ENCODE data around the gene ITGAV.

DNA sequence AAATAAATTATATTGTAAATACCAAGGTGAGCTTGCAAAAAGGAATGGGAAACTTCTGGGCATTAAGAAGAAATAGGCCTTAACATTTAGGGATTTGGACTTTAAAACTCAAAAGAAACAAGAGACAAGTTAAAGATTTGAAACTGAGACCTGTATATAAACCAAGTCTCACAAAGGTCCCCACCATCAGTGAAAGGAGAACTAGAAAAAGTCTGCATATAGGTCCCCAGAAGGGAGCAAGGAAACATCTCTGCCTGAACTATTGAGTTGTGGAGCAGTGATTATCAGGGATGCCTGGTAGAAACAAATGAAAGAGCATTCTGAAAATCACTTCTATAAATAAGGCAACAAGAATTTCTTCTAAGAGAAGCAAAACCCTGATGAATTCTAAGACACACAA is 30.5 kb upstream of the ITGAV start:
- no peak for TF ChIP-seq CEBPB (IDR thresholded peaks at IDR 0.05; ENCODE audit: low read depth, low read length)
- TF ChIP-seq, protein P1, sequence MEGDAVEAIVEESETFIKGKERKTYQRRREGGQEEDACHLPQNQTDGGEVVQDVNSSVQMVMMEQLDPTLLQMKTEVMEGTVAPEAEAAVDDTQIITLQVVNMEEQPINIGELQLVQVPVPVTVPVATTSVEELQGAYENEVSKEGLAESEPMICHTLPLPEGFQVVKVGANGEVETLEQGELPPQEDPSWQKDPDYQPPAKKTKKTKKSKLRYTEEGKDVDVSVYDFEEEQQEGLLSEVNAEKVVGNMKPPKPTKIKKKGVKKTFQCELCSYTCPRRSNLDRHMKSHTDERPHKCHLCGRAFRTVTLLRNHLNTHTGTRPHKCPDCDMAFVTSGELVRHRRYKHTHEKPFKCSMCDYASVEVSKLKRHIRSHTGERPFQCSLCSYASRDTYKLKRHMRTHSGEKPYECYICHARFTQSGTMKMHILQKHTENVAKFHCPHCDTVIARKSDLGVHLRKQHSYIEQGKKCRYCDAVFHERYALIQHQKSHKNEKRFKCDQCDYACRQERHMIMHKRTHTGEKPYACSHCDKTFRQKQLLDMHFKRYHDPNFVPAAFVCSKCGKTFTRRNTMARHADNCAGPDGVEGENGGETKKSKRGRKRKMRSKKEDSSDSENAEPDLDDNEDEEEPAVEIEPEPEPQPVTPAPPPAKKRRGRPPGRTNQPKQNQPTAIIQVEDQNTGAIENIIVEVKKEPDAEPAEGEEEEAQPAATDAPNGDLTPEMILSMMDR (conservative IDR thresholded peaks at IDR 0.05; ENCODE audit: low read depth, low read length): no peak
- no peak for TF ChIP-seq POLR2A (IDR thresholded peaks at IDR 0.05; ENCODE audit: low read depth, low read length)
- no peak for TF ChIP-seq RFX5 (IDR thresholded peaks at IDR 0.05; ENCODE audit: low read depth, low read length)
- TF ChIP-seq MXI1 (IDR thresholded peaks at IDR 0.05; ENCODE audit: borderline replicate concordance, low read depth, low read length): no peak
- no peak for TF ChIP-seq SMC3 (IDR thresholded peaks at IDR 0.05; ENCODE audit: low read depth, low read length)
- TF ChIP-seq MAFK (IDR thresholded peaks at IDR 0.05; ENCODE audit: low read depth, low read length): no peak
- TF ChIP-seq FOS (IDR thresholded peaks at IDR 0.05; ENCODE audit: low read depth, low read length): no peak
- no peak for TF ChIP-seq BHLHE40 (IDR thresholded peaks at IDR 0.05; ENCODE audit: low read depth, low read length)
- no peak for TF ChIP-seq NFE2L2 (IDR thresholded peaks at IDR 0.05; ENCODE audit: low read depth, low read length)
- TF ChIP-seq RAD21 (IDR thresholded peaks at IDR 0.05; ENCODE audit: low read length): no peak
